Keratinocyte (primary cell): ENCODE measurements around the gene C3orf38. TPM values are rescaled to one million over a fixed set of nuclear protein-coding genes. Genes with fewer than 3 reads are reported as not detected.

Experiments used
- DNase-seq: peaks from one replicate; pipeline ENCODE4 v3.0.0-alpha.2; 2011; ENCODE audit warnings: low read depth, missing footprints, low spot score
- FAIRE-seq: peaks from 2 replicates; lab custom pipeline; 2011; peaks lifted over from hg19 to GRCh38; lab: Jason Lieb, UNC
- H2AFZ ChIP-seq: 2 replicates; pipeline ENCODE4 v1.6.0; 2012; ENCODE audit warnings: low read length, control low read depth, inconsistent platforms; ENCODE audit not compliant: control insufficient read depth
- H3K27ac ChIP-seq: 2 replicates; pipeline ENCODE4 v1.5.1; 2011; ENCODE audit warnings: low read length; ENCODE audit not compliant: control insufficient read depth, insufficient read depth
- H3K27me3 ChIP-seq: 3 replicates; pipeline ENCODE4 v1.6.0; 2011; ENCODE audit warnings: low read length; ENCODE audit not compliant: control insufficient read depth, insufficient read depth; ENCODE audit errors: extremely low read depth
- H3K36me3 ChIP-seq, 2 experiments: 2 replicates in 1 of 2; 3 replicates in 1 of 2; pipeline ENCODE4 v1.5.1; 2011; ENCODE audit warnings: low read length in 2 of 2, mild to moderate bottlenecking in 1 of 2; ENCODE audit not compliant: control insufficient read depth in 2 of 2, insufficient read depth in 2 of 2; ENCODE audit errors: extremely low read depth in 1 of 2
- H3K4me1 ChIP-seq: 3 replicates; pipeline ENCODE4 v1.5.1; 2011; ENCODE audit warnings: low read length; ENCODE audit not compliant: control insufficient read depth, insufficient read depth; ENCODE audit errors: extremely low read depth
- H3K4me2 ChIP-seq: 3 replicates; pipeline ENCODE4 v1.6.0; 2011; ENCODE audit warnings: low read depth, low read length; ENCODE audit not compliant: control insufficient read depth, insufficient read depth; ENCODE audit errors: extremely low read depth
- H3K4me3 ChIP-seq, 3 experiments: fragments of 200-600 bp in 1 of 3; sonication (generic) in 1 of 3; 2 replicates in 2 of 3; 3 replicates in 1 of 3; pipeline ENCODE4 v1.5.1; 2011 to 2016; ENCODE audit warnings: low read length in 3 of 3, mild to moderate bottlenecking in 3 of 3, control low read depth in 2 of 3, inconsistent platforms in 1 of 3, low read depth in 1 of 3, mixed read lengths in 1 of 3, mixed run types in 1 of 3, moderate library complexity in 1 of 3; ENCODE audit not compliant: control insufficient read depth in 2 of 3, insufficient read depth in 2 of 3; ENCODE audit errors: extremely low read depth in 1 of 3
- H3K79me2 ChIP-seq: 2 replicates; pipeline ENCODE4 v1.6.0; 2012; ENCODE audit warnings: low read length; ENCODE audit not compliant: control insufficient read depth, insufficient read depth
- H3K9ac ChIP-seq: 3 replicates; pipeline ENCODE4 v1.6.0; 2011; ENCODE audit warnings: low read length; ENCODE audit not compliant: control insufficient read depth, insufficient read depth; ENCODE audit errors: extremely low read depth
- H3K9me1 ChIP-seq: 3 replicates; pipeline ENCODE4 v1.6.0; 2011; ENCODE audit warnings: low read length; ENCODE audit not compliant: control insufficient read depth, insufficient read depth; ENCODE audit errors: extremely low read depth
- H3K9me3 ChIP-seq: 2 replicates; pipeline ENCODE4 v1.5.1; 2012; ENCODE audit warnings: low read depth, low read length; ENCODE audit not compliant: control insufficient read depth
- H4K20me1 ChIP-seq: 3 replicates; pipeline ENCODE4 v1.6.0; 2011; ENCODE audit warnings: low read length; ENCODE audit not compliant: control insufficient read depth, insufficient read depth; ENCODE audit errors: extremely low read depth
- EZH2 ChIP-seq: IDR thresholded peaks from one replicate; pipeline ENCODE4 v1.6.1; 2012; ENCODE audit warnings: inconsistent platforms, mild to moderate bottlenecking, low read length, moderate library complexity
- dilution Hi-C: fragments of 300-500 bp; cut with MboI; formaldehyde crosslinking; loops from one replicate; pipeline ENCODE4 v1.7.0; 2020; ENCODE audit warnings: low sequenced_read_pairs; ENCODE audit not compliant: extremely low pct_ligation_motif_present
- polyA plus RNA-seq, 5 experiments: library from polyadenylated mRNA; depleted of rRNA in 3 of 5; stranded (reverse) in 3 of 5; stranded (forward) in 1 of 5; unstranded in 1 of 5; fragments of >200 nt; gene quantifications; 1 replicate in 1 of 5; 2 replicates in 3 of 5; 3 replicates in 1 of 5; pipeline versions ENCODE4 v1.2.1 to v1.2.3, GENCODE V29; 2011 to 2012; ENCODE audit warnings: missing spikeins in 2 of 5, low read depth in 1 of 5, low replicate concordance in 1 of 5
- TF ChIP-seq, protein P1 (sequence below), 3 experiments: IDR thresholded peaks in 1 of 3; conservative IDR thresholded peaks in 1 of 3; optimal IDR thresholded peaks in 1 of 3; 2 replicates in 2 of 3; 3 replicates in 1 of 3; pipeline versions ENCODE3 to v1.5.1; 2011; ENCODE audit warnings: low read length in 3 of 3, mild to moderate bottlenecking in 3 of 3, moderate library complexity in 2 of 3, control low read depth in 1 of 3, inconsistent platforms in 1 of 3; ENCODE audit not compliant: insufficient read depth in 2 of 3; ENCODE audit errors: extremely low read depth in 1 of 3

C3orf38 gene
- polyA plus RNA-seq, 1 donor (not counting 4 experiments of a cell fraction or from before 2014, with no cell fraction given), result 20.3 TPM

DNA sequence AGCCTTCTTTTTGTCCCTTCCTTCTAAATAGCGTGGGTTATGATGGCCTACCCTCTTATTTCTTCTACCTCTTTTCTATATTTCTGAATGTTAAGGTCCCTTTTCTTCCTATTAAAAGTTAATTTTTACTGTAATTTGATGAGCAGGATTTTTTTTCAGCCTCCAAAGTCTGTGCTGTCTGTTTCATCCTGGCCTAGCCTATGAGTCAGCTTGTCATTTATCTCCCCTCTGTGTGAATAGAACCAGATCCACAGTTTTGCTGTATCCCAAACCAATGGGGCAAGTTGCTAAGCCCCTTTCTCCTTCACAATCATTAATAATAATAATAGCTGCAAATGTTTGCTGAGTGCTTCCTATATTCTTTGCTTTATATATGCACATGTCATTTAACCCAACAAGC lies 18.1 kb upstream of the C3orf38 start:
- H3K9me3 ChIP-seq, result no peaks in the 10 kb centered on the region
- dilution Hi-C loops, result no loop called here

DNA sequence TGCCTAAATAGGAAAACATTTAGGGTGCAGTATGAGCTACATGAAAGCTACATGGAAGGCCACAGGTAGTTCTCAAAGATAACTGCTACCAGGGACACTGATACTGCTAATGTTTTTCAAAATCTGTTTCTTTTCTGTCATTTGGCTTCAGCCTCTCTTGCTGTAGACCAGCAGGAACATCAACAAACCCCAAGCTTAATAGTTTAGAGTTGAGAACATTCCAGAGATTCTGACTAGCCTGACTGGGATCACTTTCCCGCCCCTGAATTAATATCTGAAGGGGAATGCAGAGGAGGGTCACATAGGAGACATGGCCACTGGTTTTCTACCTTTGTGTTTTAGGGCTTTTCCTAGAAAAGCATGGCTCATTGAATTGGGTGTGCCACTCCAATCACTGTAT lies 16.9 kb upstream of the C3orf38 start:
- Histone ChIP-seq H4K20me1 (no peaks in the 10 kb centered on the region), H3K4me3 (no peak overlapping the region), H3K79me2 (no peaks in the 10 kb centered on the region), H3K4me1 (peaks cover 3% of the 10 kb centered on the region), H3K9me3 (no peaks in the 10 kb centered on the region), H3K4me2 (no peak overlapping the region), H3K9me1 (no peaks in the 10 kb centered on the region), H2AFZ (no peak overlapping the region), H3K36me3 (peaks cover 3 to 5% of the 10 kb centered on the region in 2 experiments), H3K27me3 (no peaks in the 10 kb centered on the region), H3K9ac (no peak overlapping the region), H3K27ac (no peak overlapping the region)
- no peak for DNase-seq
- no peak for FAIRE-seq
- dilution Hi-C loops, result no loop called here
- TF ChIP-seq, protein P1, sequence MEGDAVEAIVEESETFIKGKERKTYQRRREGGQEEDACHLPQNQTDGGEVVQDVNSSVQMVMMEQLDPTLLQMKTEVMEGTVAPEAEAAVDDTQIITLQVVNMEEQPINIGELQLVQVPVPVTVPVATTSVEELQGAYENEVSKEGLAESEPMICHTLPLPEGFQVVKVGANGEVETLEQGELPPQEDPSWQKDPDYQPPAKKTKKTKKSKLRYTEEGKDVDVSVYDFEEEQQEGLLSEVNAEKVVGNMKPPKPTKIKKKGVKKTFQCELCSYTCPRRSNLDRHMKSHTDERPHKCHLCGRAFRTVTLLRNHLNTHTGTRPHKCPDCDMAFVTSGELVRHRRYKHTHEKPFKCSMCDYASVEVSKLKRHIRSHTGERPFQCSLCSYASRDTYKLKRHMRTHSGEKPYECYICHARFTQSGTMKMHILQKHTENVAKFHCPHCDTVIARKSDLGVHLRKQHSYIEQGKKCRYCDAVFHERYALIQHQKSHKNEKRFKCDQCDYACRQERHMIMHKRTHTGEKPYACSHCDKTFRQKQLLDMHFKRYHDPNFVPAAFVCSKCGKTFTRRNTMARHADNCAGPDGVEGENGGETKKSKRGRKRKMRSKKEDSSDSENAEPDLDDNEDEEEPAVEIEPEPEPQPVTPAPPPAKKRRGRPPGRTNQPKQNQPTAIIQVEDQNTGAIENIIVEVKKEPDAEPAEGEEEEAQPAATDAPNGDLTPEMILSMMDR (optimal IDR thresholded peaks at IDR 0.05 in 1 of 3, IDR thresholded peaks at IDR 0.05 in 1 of 3, conservative IDR thresholded peaks at IDR 0.05 in 1 of 3; ENCODE audit: extremely low read depth in 1 of 3, insufficient read depth in 2 of 3, low read length in 3 of 3), result no peak
- no peak for TF ChIP-seq EZH2

More for the DNA sequence above, 18.1 kb upstream of the C3orf38 start:
- Histone ChIP-seq H3K9ac (no peak overlapping the region), H3K27ac (no peak overlapping the region), H3K4me3 (no peak overlapping the region), H3K4me2 (no peak overlapping the region), H3K27me3 (no peaks in the 10 kb centered on the region), H3K79me2 (peaks cover 4% of the 10 kb centered on the region), H3K36me3 (peaks cover under 1 to 5% of the 10 kb centered on the region in 2 experiments), H4K20me1 (no peaks in the 10 kb centered on the region), H3K4me1 (no peaks in the 10 kb centered on the region), H3K9me1 (no peaks in the 10 kb centered on the region), H2AFZ (no peak overlapping the region)
- TF ChIP-seq, protein P1 (optimal IDR thresholded peaks at IDR 0.05 in 1 of 3, IDR thresholded peaks at IDR 0.05 in 1 of 3, conservative IDR thresholded peaks at IDR 0.05 in 1 of 3; ENCODE audit: extremely low read depth in 1 of 3, insufficient read depth in 2 of 3, low read length in 3 of 3), result no peak
- no peak for TF ChIP-seq EZH2
- DNase-seq (no peak), FAIRE-seq (no peak)
